ENCODE measurements around the gene TTYH2.

GRCh38 chr17:74290340-74290739, 77.0 kb downstream of the TTYH2 start:
- TF ChIP-seq HDAC6 (IDR thresholded peaks at IDR 0.05; ENCODE audit: unreplicated experiment) (no peak), CTCF (IDR thresholded peaks at IDR 0.05 in 2 of 3, conservative IDR thresholded peaks at IDR 0.05 in 1 of 3; ENCODE audit: control insufficient read depth in 2 of 3, extremely low read depth in 1 of 3, insufficient read depth in 1 of 3, low read depth in 3 of 3, low read length in 3 of 3) (no peak), ESRRA (IDR thresholded peaks at IDR 0.05; ENCODE audit: low read length) (no peak), POLR2A (IDR thresholded peaks at IDR 0.05; ENCODE audit: low read depth, low read length) (no peak), TCF12 (IDR thresholded peaks at IDR 0.05; ENCODE audit: low read depth, low read length) (no peak), STAT1 (conservative IDR thresholded peaks at IDR 0.05) (no peak), RAD21 (IDR thresholded peaks at IDR 0.05; ENCODE audit: insufficient read depth, low read depth, low read length) (no peak), RFX5 (IDR thresholded peaks at IDR 0.05; ENCODE audit: low read depth, low read length) (no peak), NR2C1 (IDR thresholded peaks at IDR 0.05) (no peak), JUNB (IDR thresholded peaks at IDR 0.05) (no peak)

Data from GM12878 (cell line).